Neural progenitor cell (in vitro differentiated cells): ENCODE measurements around the gene TCTN1.

Source experiments
- CTCF ChIP-seq: fragments of 200-600 bp; sonication (generic); IDR thresholded peaks from 2 replicates; pipeline ENCODE4 v1.5.1; 2017; ENCODE audit warnings: antibody characterized with exemption, mild to moderate bottlenecking
- EZH2 ChIP-seq: fragments of 200-600 bp; sonication (generic); IDR thresholded peaks from 2 replicates; pipeline ENCODE4 v1.6.1; 2017; ENCODE audit warnings: antibody characterized with exemption, mild to moderate bottlenecking, moderate library complexity

GRCh38 chr12:110638796-110639195, 24.9 kb downstream of the TCTN1 start:
- no peak for TF ChIP-seq CTCF
- TF ChIP-seq EZH2 = no peak
